CD4-positive, alpha-beta T cell treated with Interleukin-21 for 1 hour (primary cell): ENCODE measurements around the gene BTBD18.
"Not testable (repeated sequence)": the region's sequence is repeated elsewhere in the genome, so short reads cannot be mapped to it uniquely, and the experiment has no call there.

Source experiments
- DNase-seq: peaks from one replicate; pipeline ENCODE4 v3.0.0-alpha.2; 2020

The BTBD18 gene

GRCh38 chr11:57728829-57729228, 22.8 kb downstream of the BTBD18 start:
- DNase-seq, result no peak

- DNase-seq, result no peak
Observed at GRCh38 chr11:57727185-57727584, 24.4 kb downstream of the BTBD18 start.

GRCh38 chr11:57716726-57717125, 34.9 kb downstream of the BTBD18 start:
- DNase-seq, result not testable (repeated sequence)

- DNase-seq, result no peak
Observed at GRCh38 chr11:57713835-57714234, 37.8 kb downstream of the BTBD18 start.

GRCh38 chr11:57712256-57713150, 39.1 kb downstream of the BTBD18 start, which contains the start of gene TMX2:
TSS of gene TMX2 (plus strand) at chr11:57712593. CDS start at chr11:57712619, 26 bp downstream.
- DNase-seq, result peak; percentile 97

GRCh38 chr11:57711414-57712255, 40.0 kb downstream of the BTBD18 start, which contains the start of gene MED19:
TSS of gene MED19 (minus strand) at chr11:57712215. CDS start at chr11:57712179, 36 bp downstream.
- DNase-seq, result peak; percentile 90

- no peak for DNase-seq
Observed at GRCh38 chr11:57709802-57710367, 41.7 kb downstream of the BTBD18 start.

- DNase-seq, result not testable (repeated sequence)
Observed at GRCh38 chr11:57705432-57705831, 46.2 kb downstream of the BTBD18 start.

GRCh38 chr11:57704932-57705331, 46.7 kb downstream of the BTBD18 start:
- no peak for DNase-seq

GRCh38 chr11:57703341-57703740, 48.3 kb downstream of the BTBD18 start:
- DNase-seq, result no peak

- DNase-seq, result no peak
Observed at GRCh38 chr11:57700425-57700824, 51.2 kb downstream of the BTBD18 start.

GRCh38 chr11:57699813-57700212, 51.8 kb downstream of the BTBD18 start:
- DNase-seq, result no peak

GRCh38 chr11:57698843-57699365, 52.7 kb downstream of the BTBD18 start:
- no peak for DNase-seq
